NCI-H1436 (cell line): Measurements from ENCODE around the gene INPP5D.
"Not testable (repeated sequence)": the region's sequence is repeated elsewhere in the genome, so short reads cannot be mapped to it uniquely, and the experiment has no call there.

Source experiments
- DNase-seq: peaks from one replicate; lab custom pipeline; 2025; lab: John Stamatoyannopoulos, UW

Gene INPP5D

GRCh38 chr2:233032551-233033320 lies 27.4 kb upstream of the INPP5D start, which contains the start of gene NEU2:
NEU2 (plus strand) TSS chr2:233032672; CDS start chr2:233032672, 0 bp downstream.
- DNase-seq = no peak

GRCh38 chr2:233033672-233034071 lies 26.5 kb upstream of the INPP5D start:
- DNase-seq = no peak

- no peak for DNase-seq
Measured at GRCh38 chr2:233034091-233034882, 25.9 kb upstream of the INPP5D start.

- no peak for DNase-seq
Measured at GRCh38 chr2:233035426-233036161, 24.5 kb upstream of the INPP5D start.

- DNase-seq = no peak
Measured at GRCh38 chr2:233036162-233036838, 23.8 kb upstream of the INPP5D start.

GRCh38 chr2:233037078-233037477 lies 23.1 kb upstream of the INPP5D start:
- DNase-seq = no peak

- no peak for DNase-seq
Measured at GRCh38 chr2:233039212-233039845, 20.8 kb upstream of the INPP5D start.

GRCh38 chr2:233039846-233040530 lies 20.2 kb upstream of the INPP5D start:
- no peak for DNase-seq

- DNase-seq = no peak
Measured at GRCh38 chr2:233040571-233040970, 19.6 kb upstream of the INPP5D start.

GRCh38 chr2:233041722-233042323 lies 18.3 kb upstream of the INPP5D start:
- no peak for DNase-seq

GRCh38 chr2:233042549-233042948 lies 17.6 kb upstream of the INPP5D start:
- DNase-seq = no peak

- no peak for DNase-seq
Measured at GRCh38 chr2:233044974-233045605, 15.1 kb upstream of the INPP5D start.

GRCh38 chr2:233047206-233047605 lies 12.9 kb upstream of the INPP5D start:
- DNase-seq = no peak

- no peak for DNase-seq
Measured at GRCh38 chr2:233047667-233048066, 12.5 kb upstream of the INPP5D start.

- no peak for DNase-seq
Measured at GRCh38 chr2:233048569-233049193, 11.5 kb upstream of the INPP5D start.

GRCh38 chr2:233049194-233049761 lies 10.9 kb upstream of the INPP5D start:
- no peak for DNase-seq

- no peak for DNase-seq
Measured at GRCh38 chr2:233051241-233052149, 8.6 kb upstream of the INPP5D start.

GRCh38 chr2:233052517-233052916 lies 7.6 kb upstream of the INPP5D start:
- not testable (repeated sequence) for DNase-seq
